GM12801 (cell line): Measurements from ENCODE around the gene TMC8.

Experiments used
- TF ChIP-seq, protein P1 (sequence below): IDR thresholded peaks from one replicate; pipeline ENCODE4 v1.5.1; 2011; ENCODE audit warnings: control low read depth; ENCODE audit not compliant: insufficient read length; ENCODE audit errors: extremely low read depth

Gene TMC8

GRCh38 chr17:78127239-78127887 lies 3.2 kb upstream of the TMC8 start:
- TF ChIP-seq, protein P1, sequence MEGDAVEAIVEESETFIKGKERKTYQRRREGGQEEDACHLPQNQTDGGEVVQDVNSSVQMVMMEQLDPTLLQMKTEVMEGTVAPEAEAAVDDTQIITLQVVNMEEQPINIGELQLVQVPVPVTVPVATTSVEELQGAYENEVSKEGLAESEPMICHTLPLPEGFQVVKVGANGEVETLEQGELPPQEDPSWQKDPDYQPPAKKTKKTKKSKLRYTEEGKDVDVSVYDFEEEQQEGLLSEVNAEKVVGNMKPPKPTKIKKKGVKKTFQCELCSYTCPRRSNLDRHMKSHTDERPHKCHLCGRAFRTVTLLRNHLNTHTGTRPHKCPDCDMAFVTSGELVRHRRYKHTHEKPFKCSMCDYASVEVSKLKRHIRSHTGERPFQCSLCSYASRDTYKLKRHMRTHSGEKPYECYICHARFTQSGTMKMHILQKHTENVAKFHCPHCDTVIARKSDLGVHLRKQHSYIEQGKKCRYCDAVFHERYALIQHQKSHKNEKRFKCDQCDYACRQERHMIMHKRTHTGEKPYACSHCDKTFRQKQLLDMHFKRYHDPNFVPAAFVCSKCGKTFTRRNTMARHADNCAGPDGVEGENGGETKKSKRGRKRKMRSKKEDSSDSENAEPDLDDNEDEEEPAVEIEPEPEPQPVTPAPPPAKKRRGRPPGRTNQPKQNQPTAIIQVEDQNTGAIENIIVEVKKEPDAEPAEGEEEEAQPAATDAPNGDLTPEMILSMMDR, result no peak

- TF ChIP-seq, protein P1, result no peak
These were observed 2.6 kb upstream of the TMC8 start for GRCh38 chr17:78127888-78128550.

DNA sequence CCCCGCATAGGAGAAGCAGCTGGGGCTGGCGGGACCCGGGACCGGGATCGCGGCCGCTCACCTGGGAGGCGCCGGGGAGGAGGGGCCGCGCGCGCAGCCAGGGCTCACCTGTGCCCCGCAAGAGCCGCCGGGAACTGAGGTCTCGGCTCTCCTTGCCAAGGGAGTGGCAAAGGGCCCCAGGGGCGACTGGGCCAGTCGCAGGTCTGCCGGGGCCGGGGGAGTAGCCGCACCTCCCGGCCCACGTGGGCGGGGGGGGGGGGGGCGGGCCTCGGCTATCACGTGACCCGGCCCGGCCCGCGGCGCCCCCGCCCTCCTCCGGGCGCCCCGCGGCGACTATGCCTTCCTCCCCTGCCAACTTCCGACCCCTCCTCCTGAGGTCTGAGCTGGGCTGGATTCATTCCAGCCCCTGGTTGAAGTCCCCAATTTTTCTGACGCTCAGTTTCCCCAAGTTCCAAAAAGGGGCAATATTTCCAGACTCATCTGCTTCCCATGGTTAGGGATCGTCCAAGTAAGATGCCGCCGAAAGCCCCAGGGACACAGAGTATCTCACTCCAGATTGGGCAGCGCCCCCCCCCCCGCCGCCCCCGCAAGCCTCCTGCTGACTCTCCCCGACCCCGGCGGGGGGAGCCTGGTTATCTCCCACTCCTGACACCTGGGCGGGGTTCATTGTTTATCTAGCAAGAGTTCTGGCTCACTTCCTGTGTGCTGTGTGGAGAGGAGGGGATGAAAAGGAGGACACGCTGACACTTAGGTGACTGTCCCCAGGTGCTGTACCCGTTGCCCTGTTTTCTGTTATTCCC lies 1.8 kb upstream of the TMC8 start, which contains the start of gene TMC6:
TMC6 (minus strand) TSS at position 205 of the 800 bp plus-strand sequence. CDS start 1,923 bp downstream, outside the sequence.
- TF ChIP-seq, protein P1, result no peak

- TF ChIP-seq, protein P1, result no peak
These were observed 1.1 kb upstream of the TMC8 start for GRCh38 chr17:78129351-78130089.

GRCh38 chr17:78130090-78130436 lies 508 bp upstream of the TMC8 start:
- TF ChIP-seq, protein P1, result no peak

DNA sequence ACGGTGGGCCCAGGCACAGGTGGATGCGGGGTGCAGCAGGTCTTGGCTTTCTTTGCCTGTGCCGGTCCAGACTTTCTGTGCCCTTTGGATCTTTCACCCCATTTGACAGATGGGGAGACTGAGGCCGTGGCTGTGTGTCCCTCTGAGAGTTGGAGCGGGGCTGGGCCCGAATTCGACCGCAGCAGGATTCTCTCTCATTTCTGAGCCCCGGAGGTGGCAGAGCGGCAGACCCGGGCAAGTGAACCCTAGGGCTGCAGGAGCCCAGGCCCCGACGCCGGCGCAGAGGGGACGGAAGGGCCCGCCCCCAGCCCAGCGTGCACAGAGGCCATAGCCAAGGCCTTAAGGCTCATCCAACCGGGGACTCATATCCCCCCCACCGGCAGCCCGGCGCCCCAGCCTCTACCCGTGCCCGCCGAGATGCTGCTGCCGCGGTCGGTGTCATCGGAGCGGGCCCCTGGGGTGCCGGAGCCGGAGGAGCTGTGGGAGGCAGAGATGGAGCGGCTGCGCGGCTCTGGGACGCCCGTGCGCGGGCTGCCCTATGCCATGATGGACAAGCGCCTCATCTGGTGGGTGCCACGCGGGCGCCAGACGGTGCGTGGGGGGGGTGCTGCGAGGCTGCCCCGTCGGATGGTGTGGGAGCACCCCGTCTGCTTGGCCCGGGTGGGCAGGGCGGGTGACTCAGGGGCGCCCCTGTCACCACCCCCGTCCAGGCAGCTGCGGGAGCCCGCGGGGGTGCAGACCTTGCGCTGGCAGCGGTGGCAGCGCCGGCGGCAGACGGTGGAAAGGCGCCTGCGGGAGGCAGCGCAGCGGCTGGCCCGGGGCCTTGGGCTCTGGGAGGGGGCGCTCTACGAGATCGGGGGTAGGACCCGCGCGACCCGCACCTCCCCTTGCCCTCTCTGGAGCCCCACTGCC lies 857 bp downstream of the TMC8 start:
- TF ChIP-seq, protein P1, result no peak
